HEK293T (cell line): ENCODE data around the gene RBM6.

Experiments
- CTBP1 ChIP-seq: fragments of 450-650 bp; IDR thresholded peaks from 2 replicates; pipeline ENCODE4 v1.6.1; 2016; ENCODE audit warnings: borderline replicate concordance
- FOXA1 ChIP-seq: fragments of 450-650 bp; IDR thresholded peaks from 2 replicates; pipeline ENCODE4 v1.6.1; 2016; ENCODE audit warnings: mild to moderate bottlenecking

- TF ChIP-seq CTBP1 (no peak), FOXA1 (no peak)
Measured at GRCh38 chr3:50122071-50122470, 182.1 kb downstream of the RBM6 start.
